Loucy (cell line): ENCODE results near the gene RGS12.

Experiments
- CTCF ChIP-seq: fragments of 200-600 bp; sonication (generic); conservative IDR thresholded peaks from 2 replicates; pipeline ENCODE4 v1.5.1; 2014; ENCODE audit warnings: mild to moderate bottlenecking, antibody characterized with exemption, low read length
- EZH2phosphoT487 ChIP-seq: fragments of 200-600 bp; IDR thresholded peaks from 2 replicates; pipeline ENCODE4 v1.6.1; 2018; ENCODE audit warnings: antibody characterized with exemption, mild to moderate bottlenecking, moderate library complexity, borderline replicate concordance

GRCh38 chr4:3283483-3283882 is 9.3 kb upstream of the RGS12 start:
- TF ChIP-seq CTCF (no peak), EZH2phosphoT487 (no peak)
